ENCODE measurements around the gene SLC22A15.

GRCh38 chr1:116105996-116106395 lies 129.7 kb downstream of the SLC22A15 start:
- TF ChIP-seq POU2F2 (IDR thresholded peaks at IDR 0.05; ENCODE audit: low read depth, low read length) (no peak), POLR2AphosphoS5 (IDR thresholded peaks at IDR 0.05; ENCODE audit: low read depth, low read length) (no peak)
